Activated CD4-positive, alpha-beta T cell treated with anti-CD3 and anti-CD28 coated beads, Interleukin-2, amount 10 ng/mL, durations not matched to agents 7 days and 5 days (primary cell): ENCODE results near the gene HOXD9. TPM values are rescaled to one million over a fixed set of nuclear protein-coding genes. Genes with fewer than 3 reads are reported as not detected.
A peak's percentile ranks its signal among the peaks of the same experiment; 100 is the strongest.

Experiments
- CTCF ChIA-PET: fragments of 350-600 bp; sonication (Branson Sonifier 250); formaldehyde crosslinking; loops from one replicate; lab custom pipeline; 2021; ENCODE audit warnings: antibody characterized with exemption; lab: Charles Lee
- POLR2A ChIA-PET: fragments of 350-600 bp; sonication (Branson Sonifier 250); formaldehyde crosslinking; loops from one replicate; lab custom pipeline; 2021; ENCODE audit warnings: antibody characterized with exemption; lab: Charles Lee
- DNase-seq: peaks from one replicate; pipeline ENCODE4 v3.0.0-alpha.2; 2020
- H3K27ac Mint-ChIP-seq: one replicate; pipeline ENCODE4 v1.8.0; 2021; ENCODE audit warnings: mild to moderate bottlenecking, moderate library complexity, mixed read lengths
- H3K27me3 Mint-ChIP-seq: one replicate; pipeline ENCODE4 v1.8.0; 2021; ENCODE audit warnings: mixed read lengths
- H3K36me3 Mint-ChIP-seq: one replicate; pipeline ENCODE4 v1.8.0; 2021; ENCODE audit warnings: low read depth, mixed read lengths
- H3K4me1 Mint-ChIP-seq: one replicate; pipeline ENCODE4 v1.8.0; 2021; ENCODE audit warnings: mixed read lengths
- H3K4me3 Mint-ChIP-seq: one replicate; pipeline ENCODE4 v1.8.0; 2021; ENCODE audit warnings: mild to moderate bottlenecking, moderate library complexity, mixed read lengths
- H3K9me3 Mint-ChIP-seq: one replicate; pipeline ENCODE4 v1.8.0; 2021; ENCODE audit warnings: mixed read lengths
- total RNA-seq, 2 experiments: library from RNA; stranded (reverse); gene quantifications; one replicate each; pipeline ENCODE4 v1.2.3, GENCODE V29; 2021

The HOXD9 gene
- total RNA-seq, 2 experiments from 2014 or later: not detected

- POLR2A ChIA-PET: no interaction called here
- no peak for DNase-seq
- peak overlapping the region; percentile 36 for H3K4me3 Mint-ChIP-seq
Measured at GRCh38 chr2:176122052-176122682, 352 bp upstream of the HOXD9 start.

GRCh38 chr2:176123411-176124109, 1.0 kb downstream of the HOXD9 start:
- peaks cover 2% of the 10 kb centered on the region for H3K9me3 Mint-ChIP-seq
- peak overlapping the region; percentile 76 for H3K27ac Mint-ChIP-seq
- H3K4me3 Mint-ChIP-seq: peak overlapping the region; percentile 22
- DNase-seq: no peak
- CTCF ChIA-PET: no interaction called here
- H3K36me3 Mint-ChIP-seq: no peaks in the 10 kb centered on the region
- POLR2A ChIA-PET: no interaction called here
- peaks cover 10% of the 10 kb centered on the region for H3K4me1 Mint-ChIP-seq
- peaks cover 82% of the 10 kb centered on the region for H3K27me3 Mint-ChIP-seq

More at GRCh38 chr2:176122052-176122682, 352 bp upstream of the HOXD9 start:
- Mint-ChIP-seq H3K9me3 (peaks cover 4% of the 10 kb centered on the region), H3K36me3 (peaks cover 2% of the 10 kb centered on the region), H3K4me1 (peaks cover 11% of the 10 kb centered on the region), H3K27ac (peak overlapping the region; percentile 46), H3K27me3 (peaks cover 82% of the 10 kb centered on the region)
- CTCF ChIA-PET: interaction anchor here (1.8 kb wide), 1 partner anchor 19 kb away, joined by 5 read pairs; no protein-coding TSS in a partner anchor

- CTCF ChIA-PET: no interaction called here
- POLR2A ChIA-PET: no interaction called here
Measured at GRCh38 chr2:176124110-176124946, 1.8 kb downstream of the HOXD9 start.

GRCh38 chr2:176124947-176125771, 2.6 kb downstream of the HOXD9 start:
- ChIA-PET CTCF (interaction anchor here (0.6 kb wide), 1 partner anchor 1337 kb away, joined by 3 read pairs; no protein-coding TSS in a partner anchor), POLR2A (no interaction called here)
- no peak overlapping the region for H3K4me3 Mint-ChIP-seq
- no peak for DNase-seq
- H3K27ac Mint-ChIP-seq: no peak overlapping the region
- no peaks in the 10 kb centered on the region for H3K36me3 Mint-ChIP-seq
- peaks cover 8% of the 10 kb centered on the region for H3K4me1 Mint-ChIP-seq
- peaks cover 74% of the 10 kb centered on the region for H3K27me3 Mint-ChIP-seq
- H3K9me3 Mint-ChIP-seq: no peaks in the 10 kb centered on the region

More at GRCh38 chr2:176124110-176124946, 1.8 kb downstream of the HOXD9 start:
- Mint-ChIP-seq H3K4me3 (peak overlapping the region; percentile 22), H3K27ac (peak overlapping the region; percentile 76), H3K27me3 (peaks cover 82% of the 10 kb centered on the region), H3K36me3 (no peaks in the 10 kb centered on the region), H3K9me3 (no peaks in the 10 kb centered on the region), H3K4me1 (peaks cover 8% of the 10 kb centered on the region)
- DNase-seq: no peak

- ChIA-PET CTCF (interaction anchor here (0.6 kb wide), 1 partner anchor 1337 kb away, joined by 3 read pairs; no protein-coding TSS in a partner anchor), POLR2A (no interaction called here)
- Mint-ChIP-seq H3K4me1 (peaks cover 10% of the 10 kb centered on the region), H3K27me3 (peaks cover 70% of the 10 kb centered on the region), H3K27ac (no peak overlapping the region), H3K36me3 (no peaks in the 10 kb centered on the region), H3K4me3 (no peak overlapping the region), H3K9me3 (no peaks in the 10 kb centered on the region)
- DNase-seq: no peak
Measured at GRCh38 chr2:176125772-176126054, 3.2 kb downstream of the HOXD9 start.

GRCh38 chr2:176126929-176127773, 4.6 kb downstream of the HOXD9 start:
- no peak overlapping the region for H3K4me3 Mint-ChIP-seq
- peaks cover 74% of the 10 kb centered on the region for H3K27me3 Mint-ChIP-seq
- DNase-seq: peak; percentile 70
- H3K27ac Mint-ChIP-seq: no peak overlapping the region
- no peaks in the 10 kb centered on the region for H3K36me3 Mint-ChIP-seq
- ChIA-PET POLR2A (no interaction called here), CTCF (interaction anchor here (0.7 to 2.3 kb wide), 21 partner anchors 14 to 1790 kb away, joined by 3 to 8 read pairs (median 4); partner anchors contain the start of gene HOXD11)
- no peaks in the 10 kb centered on the region for H3K9me3 Mint-ChIP-seq
- peaks cover 19% of the 10 kb centered on the region for H3K4me1 Mint-ChIP-seq

GRCh38 chr2:176127774-176128072, 5.2 kb downstream of the HOXD9 start:
- Mint-ChIP-seq H3K36me3 (no peaks in the 10 kb centered on the region), H3K9me3 (no peaks in the 10 kb centered on the region), H3K4me1 (peaks cover 23% of the 10 kb centered on the region), H3K4me3 (peak overlapping the region; percentile 19), H3K27me3 (peaks cover 76% of the 10 kb centered on the region), H3K27ac (no peak overlapping the region)
- POLR2A ChIA-PET: no interaction called here
- CTCF ChIA-PET: interaction anchor here (0.5 to 2.3 kb wide), 10 partner anchors 23 to 973 kb away, joined by 3 to 8 read pairs (median 4); no protein-coding TSS in a partner anchor
- DNase-seq: no peak

- POLR2A ChIA-PET: no interaction called here
- Mint-ChIP-seq H3K4me3 (peak overlapping the region; percentile 19), H3K27me3 (peaks cover 83% of the 10 kb centered on the region), H3K9me3 (no peaks in the 10 kb centered on the region), H3K27ac (peak overlapping the region; percentile 50), H3K4me1 (peaks cover 23% of the 10 kb centered on the region), H3K36me3 (no peaks in the 10 kb centered on the region)
- DNase-seq: no peak
- CTCF ChIA-PET: interaction anchor here (0.5 to 2.3 kb wide), 7 partner anchors 12 to 972 kb away, joined by 3 to 8 read pairs (median 3); no protein-coding TSS in a partner anchor
Measured at GRCh38 chr2:176128172-176128981, 5.9 kb downstream of the HOXD9 start.

GRCh38 chr2:176128982-176129796, 6.7 kb downstream of the HOXD9 start, which contains the start of gene HOXD8:
TSS of gene HOXD8 (plus strand) at chr2:176129705. CDS start at chr2:176130367, 662 bp downstream.
- Mint-ChIP-seq H3K4me1 (peaks cover 20% of the 10 kb centered on the region), H3K9me3 (no peaks in the 10 kb centered on the region), H3K36me3 (no peaks in the 10 kb centered on the region), H3K27me3 (peaks cover 83% of the 10 kb centered on the region), H3K4me3 (peak within 1 kb of the TSS; percentile 19), H3K27ac (peak within 1 kb of the TSS; percentile 31)
- ChIA-PET POLR2A (no interaction called here), CTCF (interaction anchor here (0.9 kb wide), 1 partner anchor 11 kb away, joined by 3 read pairs; no protein-coding TSS in a partner anchor)
- DNase-seq: no peak

GRCh38 chr2:176129813-176130146, 7.3 kb downstream of the HOXD9 start:
- Mint-ChIP-seq H3K36me3 (no peaks in the 10 kb centered on the region), H3K4me3 (no peak overlapping the region), H3K9me3 (no peaks in the 10 kb centered on the region), H3K27ac (no peak overlapping the region), H3K27me3 (peaks cover 83% of the 10 kb centered on the region), H3K4me1 (peaks cover 20% of the 10 kb centered on the region)
- DNase-seq: no peak
- CTCF ChIA-PET: no interaction called here
- POLR2A ChIA-PET: no interaction called here
